Liver (tissue), 9 donors: ENCODE data around the gene FKBP1A. TPM values are rescaled to one million over a fixed set of nuclear protein-coding genes. Genes with fewer than 3 reads are reported as not detected.
A peak's percentile ranks its signal among the peaks of the same experiment; 100 is the strongest.

ENCODE experiments used
- DNase-seq: peaks from one replicate; pipeline ENCODE4 v3.0.0-alpha.2; 2017; ENCODE audit warnings: low spot score
- H3K27ac ChIP-seq, 2 donors: one replicate each; pipeline ENCODE4 v1.7.0; 2013; ENCODE audit warnings: inconsistent platforms in 2 of 2, low read length in 2 of 2, control low read depth in 1 of 2, low read depth in 1 of 2, mild to moderate bottlenecking in 1 of 2
- H3K27me3 ChIP-seq, 4 donors: one replicate each; pipeline versions ENCODE4 v1.6.1 to v1.7.0; 2013; ENCODE audit warnings: low read length in 3 of 4, inconsistent platforms in 1 of 4, mild to moderate bottlenecking in 1 of 4, moderate library complexity in 1 of 4; ENCODE audit not compliant: control insufficient read depth in 4 of 4, insufficient read depth in 4 of 4
- H3K36me3 ChIP-seq, 4 donors: one replicate each; pipeline versions ENCODE4 v1.6.1 to v1.7.0; 2013; ENCODE audit warnings: low read length in 3 of 4, mild to moderate bottlenecking in 3 of 4, low read depth in 1 of 4, moderate library complexity in 1 of 4; ENCODE audit not compliant: control insufficient read depth in 4 of 4, insufficient read depth in 3 of 4
- H3K4me1 ChIP-seq, 4 donors: one replicate each; pipeline versions ENCODE4 v1.6.1 to v1.7.0; 2013; ENCODE audit warnings: low read length in 3 of 4, mild to moderate bottlenecking in 3 of 4, moderate library complexity in 1 of 4; ENCODE audit not compliant: control insufficient read depth in 4 of 4, insufficient read depth in 4 of 4
- H3K4me3 ChIP-seq, 3 donors: one replicate each; pipeline versions ENCODE4 v1.6.1 to v1.7.0; 2013; ENCODE audit warnings: low read length in 3 of 3, control low read depth in 1 of 3, low read depth in 1 of 3, mild to moderate bottlenecking in 1 of 3
- H3K9ac ChIP-seq, 2 donors: one replicate each; pipeline ENCODE4 v1.7.0; 2013; ENCODE audit warnings: low read length in 2 of 2, mild to moderate bottlenecking in 2 of 2, moderate library complexity in 2 of 2, control low read depth in 1 of 2, low read depth in 1 of 2
- H3K9me3 ChIP-seq, 4 donors: one replicate each; pipeline versions ENCODE4 v1.6.1 to v1.7.0; 2013; ENCODE audit warnings: low read length in 3 of 4; ENCODE audit not compliant: control insufficient read depth in 4 of 4
- ATF3 ChIP-seq: IDR thresholded peaks from 2 replicates; pipeline ENCODE4 v1.6.1; 2016; ENCODE audit warnings: antibody characterized with exemption
- CTCF ChIP-seq: fragments of 150-350 bp; IDR thresholded peaks from 2 replicates; pipeline ENCODE4 v1.5.1; 2017; ENCODE audit warnings: improper control_type of control experiment, low read depth, low read length; ENCODE audit not compliant: missing input control
- EGR1 ChIP-seq, 2 donors: IDR thresholded peaks; 2 replicates each; pipeline ENCODE4 v1.6.1; 2016 to 2018; ENCODE audit warnings: antibody characterized with exemption in 2 of 2, low read depth in 2 of 2
- FOXA1 ChIP-seq: IDR thresholded peaks from 2 replicates; pipeline ENCODE4 v1.6.1; 2016; ENCODE audit warnings: antibody characterized with exemption
- GABPA ChIP-seq, 2 donors: IDR thresholded peaks in 1 of 2; conservative IDR thresholded peaks in 1 of 2; 2 replicates each; pipeline ENCODE4 v1.6.1; 2016; ENCODE audit warnings: antibody characterized with exemption in 2 of 2, mild to moderate bottlenecking in 1 of 2, moderate library complexity in 1 of 2
- HNF4G ChIP-seq: IDR thresholded peaks from 2 replicates; pipeline ENCODE4 v1.6.1; 2016; ENCODE audit warnings: antibody characterized with exemption
- JUND ChIP-seq, 2 donors: IDR thresholded peaks; 2 replicates each; pipeline ENCODE4 v1.6.1; 2016; ENCODE audit warnings: antibody characterized with exemption in 2 of 2
- MAX ChIP-seq: IDR thresholded peaks from 2 replicates; pipeline ENCODE4 v1.6.1; 2016; ENCODE audit warnings: antibody characterized with exemption
- NR2F2 ChIP-seq: IDR thresholded peaks from 2 replicates; pipeline ENCODE4 v1.6.1; 2016; ENCODE audit warnings: antibody characterized with exemption
- RAD21 ChIP-seq, 2 donors: IDR thresholded peaks; 2 replicates each; pipeline ENCODE4 v1.6.1; 2016; ENCODE audit warnings: antibody characterized with exemption in 2 of 2, mild to moderate bottlenecking in 2 of 2
- REST ChIP-seq: IDR thresholded peaks from 2 replicates; pipeline ENCODE4 v1.6.1; 2016; ENCODE audit warnings: antibody characterized with exemption, mild to moderate bottlenecking
- SP1 ChIP-seq: IDR thresholded peaks from 2 replicates; pipeline ENCODE4 v1.6.1; 2018; ENCODE audit warnings: antibody characterized with exemption, mild to moderate bottlenecking
- TAF1 ChIP-seq: conservative IDR thresholded peaks from 2 replicates; pipeline ENCODE4 v1.6.1; 2016; ENCODE audit warnings: antibody characterized with exemption, mild to moderate bottlenecking
- YY1 ChIP-seq: IDR thresholded peaks from 2 replicates; pipeline ENCODE4 v1.6.1; 2016; ENCODE audit warnings: antibody characterized with exemption, mild to moderate bottlenecking
- ZBTB33 ChIP-seq: IDR thresholded peaks from 2 replicates; pipeline ENCODE4 v1.6.1; 2016; ENCODE audit warnings: antibody characterized with exemption
- WGBS: extraction: QIAGEN DNeasy Blood & Tissue Kit; methylation state at CpG from one replicate; pipeline ENCODE4 v1.1.7; 2013; 5-methylcytosine and 5-hydroxymethylcytosine counted together
- polyA plus RNA-seq, 2 donors: library from polyadenylated mRNA; stranded (reverse) in 1 of 2; unstranded in 1 of 2; fragments of 200-250 nt in 1 of 2; fragments of >200 nt in 1 of 2; fragmentation: Nextera tagmentation in 1 of 2; extraction: Ambion mirVana in 1 of 2; gene quantifications; one replicate each; pipeline versions ENCODE4 v1.2.1 to v1.2.3, GENCODE V29; 2013 to 2015
- total RNA-seq, 2 donors: library from RNA; depleted of rRNA; stranded (reverse); fragments of >200 nt; gene quantifications; one replicate each; pipeline ENCODE4 v1.2.3, GENCODE V29; 2014
- donor health status: healthy.
- donor health status: healthy.
- donor health status: healthy.
- donor health status: healthy.
- donor health status: healthy.

FKBP1A gene
- total and polyA plus RNA-seq, 4 donors: 49.3 to 114 (median 76.9) TPM

GRCh38 chr20:1338801-1339200 lies 54.1 kb downstream of the FKBP1A start (continued):
- TF ChIP-seq ZBTB33: no peak
- TF ChIP-seq SP1: no peak
- TF ChIP-seq ATF3: no peak
- TF ChIP-seq GABPA (IDR thresholded peaks at IDR 0.05 in 1 of 2, conservative IDR thresholded peaks at IDR 0.05 in 1 of 2): no peak
- no peak for TF ChIP-seq HNF4G
- no peak for TF ChIP-seq TAF1

GRCh38 chr20:1338096-1338495 lies 54.8 kb downstream of the FKBP1A start:
- DNase-seq: peak; percentile 4
- peaks cover 4 to 17% (median 11%) of the 10 kb centered on the region in 4 donors for H3K4me1 ChIP-seq
- H3K4me3 ChIP-seq: no peak overlapping the region
- TF ChIP-seq JUND (IDR thresholded peaks at IDR 0.05) (no peak), REST (no peak), FOXA1 (no peak), MAX (no peak), ATF3 (no peak), ZBTB33 (no peak), NR2F2 (no peak), YY1 (no peak), SP1 (no peak), RAD21 (IDR thresholded peaks at IDR 0.05) (no peak), EGR1 (IDR thresholded peaks at IDR 0.05; ENCODE audit: low read depth in 2 of 2) (no peak), CTCF (no peak), HNF4G (no peak)
- WGBS: 97% methylated on average over 5 of the region's 5 CpGs
- no peaks in the 10 kb centered on the region for H3K36me3 ChIP-seq
- H3K9ac ChIP-seq: no peak overlapping the region
- no peaks in the 10 kb centered on the region for H3K27me3 ChIP-seq
- no peaks in the 10 kb centered on the region for H3K9me3 ChIP-seq
- peak overlapping the region in 1 of 2 donors; percentile 4 for H3K27ac ChIP-seq
